NCI-H1694 treated with DMSO at 0.1 percent for 48 hours (cell line): ENCODE results near the gene CCL24.
"Not testable (repeated sequence)": the region's sequence is repeated elsewhere in the genome, so short reads cannot be mapped to it uniquely, and the experiment has no call there.

Source experiments
- DNase-seq: peaks from one replicate; lab custom pipeline; 2025; lab: John Stamatoyannopoulos, UW

CCL24 gene

GRCh38 chr7:75819711-75820110 is 6.1 kb upstream of the CCL24 start:
- no peak for DNase-seq

GRCh38 chr7:75818472-75818871 is 4.9 kb upstream of the CCL24 start:
- no peak for DNase-seq

GRCh38 chr7:75817116-75817515 is 3.5 kb upstream of the CCL24 start:
- DNase-seq, result no peak

GRCh38 chr7:75815418-75816064 is 1.9 kb upstream of the CCL24 start:
- no peak for DNase-seq

GRCh38 chr7:75814407-75814947 is 871 bp upstream of the CCL24 start:
- DNase-seq, result no peak

- no peak for DNase-seq
Measured at GRCh38 chr7:75813084-75813483, 522 bp downstream of the CCL24 start.

- DNase-seq, result no peak
Measured at GRCh38 chr7:75811894-75812678, 1.5 kb downstream of the CCL24 start.

- no peak for DNase-seq
Measured at GRCh38 chr7:75809396-75809795, 4.2 kb downstream of the CCL24 start.

- DNase-seq, result peak; percentile 97
Measured at GRCh38 chr7:75808106-75808505, 5.5 kb downstream of the CCL24 start.

GRCh38 chr7:75807452-75807851 is 6.2 kb downstream of the CCL24 start:
- no peak for DNase-seq

- no peak for DNase-seq
Measured at GRCh38 chr7:75806560-75807307, 6.9 kb downstream of the CCL24 start.

- DNase-seq, result no peak
Measured at GRCh38 chr7:75804705-75805104, 8.9 kb downstream of the CCL24 start.

GRCh38 chr7:75804004-75804403 is 9.6 kb downstream of the CCL24 start:
- DNase-seq, result no peak

- no peak for DNase-seq
Measured at GRCh38 chr7:75802552-75802821, 11.1 kb downstream of the CCL24 start.

- DNase-seq, result no peak
Measured at GRCh38 chr7:75798770-75799169, 14.8 kb downstream of the CCL24 start.

- DNase-seq, result no peak
Measured at GRCh38 chr7:75796420-75796819, 17.2 kb downstream of the CCL24 start.

GRCh38 chr7:75795831-75796285 is 17.7 kb downstream of the CCL24 start:
- DNase-seq, result no peak

- DNase-seq, result no peak
Measured at GRCh38 chr7:75793676-75794075, 19.9 kb downstream of the CCL24 start.

- DNase-seq, result not testable (repeated sequence)
Measured at GRCh38 chr7:75792567-75792966, 21.0 kb downstream of the CCL24 start.

GRCh38 chr7:75789361-75789924 is 24.2 kb downstream of the CCL24 start:
- DNase-seq, result no peak

- DNase-seq, result not testable (repeated sequence)
Measured at GRCh38 chr7:75788154-75788847, 25.3 kb downstream of the CCL24 start.

GRCh38 chr7:75783058-75783457 is 30.5 kb downstream of the CCL24 start:
- not testable (repeated sequence) for DNase-seq
